HG02973 (cell line): ENCODE data around the gene RUNX2.
"Not testable (repeated sequence)": the region's sequence is repeated elsewhere in the genome, so short reads cannot be mapped to it uniquely, and the experiment has no call there.

ENCODE experiments used
- ATAC-seq: cut with Tn5 transposase; IDR thresholded peaks from one replicate; pipeline ENCODE4 v1.9.1; 2021; ENCODE audit warnings: moderate library complexity; ENCODE audit not compliant: unreplicated experiment

Gene RUNX2

DNA sequence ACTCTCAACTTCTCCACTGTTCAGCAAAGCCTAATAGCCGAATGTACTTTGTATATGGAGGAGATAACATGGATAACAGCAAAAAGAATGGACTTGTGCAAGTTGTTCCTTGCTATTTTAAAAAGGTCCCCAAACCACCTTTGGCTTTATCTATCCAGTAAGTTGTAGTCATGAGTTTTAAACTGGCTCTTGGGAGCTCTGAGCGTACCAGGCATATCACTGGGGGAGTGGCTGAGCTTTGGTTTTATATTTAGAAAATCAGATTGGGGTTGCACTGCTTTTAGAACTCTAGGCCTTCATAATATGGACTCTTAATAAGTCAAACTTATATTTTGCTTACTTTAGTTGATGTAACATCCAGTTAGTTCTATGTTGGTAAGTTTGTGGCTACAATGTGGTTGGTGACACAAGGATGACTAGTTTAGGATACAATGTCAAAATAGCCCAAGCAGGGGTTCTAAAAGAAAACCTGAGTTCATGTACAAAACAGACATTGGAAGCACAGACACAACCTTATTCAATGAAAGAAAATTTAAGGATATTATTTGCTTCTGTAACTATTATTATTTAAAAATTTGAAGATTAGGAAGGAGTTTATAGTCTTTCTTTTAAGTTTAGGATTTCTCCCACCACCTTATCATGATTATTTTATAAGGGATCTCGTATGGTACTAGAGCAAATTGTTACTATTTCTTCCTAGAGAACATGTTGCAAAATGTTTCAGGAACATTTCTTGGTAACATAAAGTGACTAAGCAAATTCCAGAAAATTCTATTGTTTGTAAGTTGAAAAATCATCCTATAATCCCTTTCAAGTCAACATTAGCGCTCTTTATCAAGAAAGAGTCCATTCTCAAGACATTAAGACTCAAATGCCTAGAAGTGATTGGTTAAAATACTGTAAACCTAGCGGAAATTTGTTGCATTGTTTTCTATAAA, 215.4 kb downstream of the RUNX2 start:
- no peak for ATAC-seq

DNA sequence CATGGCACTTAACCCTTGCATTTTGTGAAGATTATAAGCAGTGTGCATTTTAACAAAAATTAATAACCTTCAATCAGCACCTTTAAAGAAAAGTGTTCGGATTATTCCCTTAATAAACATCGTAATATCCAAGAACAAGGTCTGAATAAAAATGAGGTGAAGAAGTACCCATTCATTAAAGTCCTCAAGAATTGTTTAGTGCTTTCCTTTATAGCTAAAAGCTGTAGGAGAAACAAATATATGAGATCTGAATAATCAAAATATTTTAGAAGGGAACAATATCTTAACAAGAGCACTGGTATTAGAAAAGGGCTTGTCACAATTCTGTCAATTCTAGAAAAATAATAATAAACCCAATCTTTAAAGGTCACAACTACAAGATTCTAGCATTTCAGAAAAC, 217.3 kb downstream of the RUNX2 start:
- no peak for ATAC-seq

DNA sequence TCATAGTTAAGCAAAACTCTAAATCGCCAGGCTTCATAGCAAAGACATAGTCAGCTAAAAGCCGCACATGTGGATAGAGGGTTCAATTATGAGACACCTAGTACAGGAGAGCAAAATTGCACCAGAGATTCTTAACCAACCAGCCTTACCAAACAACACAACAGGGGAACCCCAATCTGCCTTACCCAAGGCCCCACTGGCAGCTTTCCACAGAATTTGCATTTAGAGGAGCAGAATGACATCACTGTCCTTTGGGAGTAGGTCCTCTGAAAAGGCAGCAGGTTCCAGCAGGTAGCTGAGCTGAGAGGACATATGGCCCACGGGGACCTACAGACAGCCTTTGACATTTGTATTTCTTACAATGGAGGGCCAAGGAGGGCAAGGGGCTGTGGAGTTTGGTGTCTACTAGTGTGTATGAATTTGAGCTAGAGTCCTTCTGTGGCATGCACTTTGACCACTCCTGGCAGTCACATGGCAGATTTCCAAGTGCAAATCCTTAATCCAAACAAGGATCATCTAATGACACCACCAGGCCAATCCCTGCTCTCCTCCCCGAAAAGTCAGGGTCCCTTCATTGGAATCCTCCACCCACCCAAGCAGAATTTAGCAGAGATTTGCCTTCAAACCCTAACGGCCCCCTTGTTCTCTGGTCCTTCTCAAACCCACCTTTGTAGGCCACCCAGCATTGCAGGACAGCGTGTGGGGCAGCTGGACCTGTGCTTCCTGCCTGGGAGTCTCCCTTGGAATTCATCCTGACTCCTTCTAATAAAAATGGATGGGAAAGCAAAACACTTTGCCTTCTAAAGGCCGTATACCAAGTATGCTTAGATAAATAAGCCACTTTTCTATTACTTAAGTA, 220.8 kb downstream of the RUNX2 start:
- peak; percentile 92 for ATAC-seq

DNA sequence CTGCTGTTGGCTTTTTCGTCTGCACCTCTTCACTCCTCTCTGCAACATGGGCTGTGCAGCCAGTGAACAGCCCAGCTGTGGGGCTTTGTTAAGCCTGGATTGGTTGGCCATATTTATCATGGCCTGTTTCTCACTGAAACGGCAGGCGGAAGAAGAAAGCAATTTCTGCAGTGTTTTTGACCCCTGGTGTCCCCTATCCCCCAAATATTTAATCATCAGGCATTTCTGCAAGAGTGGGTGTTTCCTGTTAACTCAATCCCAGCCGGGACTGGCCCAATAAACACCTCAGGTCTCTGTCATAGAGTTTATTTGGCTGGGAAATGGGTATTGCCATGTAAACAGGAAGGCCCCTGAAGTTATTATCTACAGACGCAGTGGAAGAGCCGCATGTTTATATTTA, 224.4 kb downstream of the RUNX2 start:
- no peak for ATAC-seq

DNA sequence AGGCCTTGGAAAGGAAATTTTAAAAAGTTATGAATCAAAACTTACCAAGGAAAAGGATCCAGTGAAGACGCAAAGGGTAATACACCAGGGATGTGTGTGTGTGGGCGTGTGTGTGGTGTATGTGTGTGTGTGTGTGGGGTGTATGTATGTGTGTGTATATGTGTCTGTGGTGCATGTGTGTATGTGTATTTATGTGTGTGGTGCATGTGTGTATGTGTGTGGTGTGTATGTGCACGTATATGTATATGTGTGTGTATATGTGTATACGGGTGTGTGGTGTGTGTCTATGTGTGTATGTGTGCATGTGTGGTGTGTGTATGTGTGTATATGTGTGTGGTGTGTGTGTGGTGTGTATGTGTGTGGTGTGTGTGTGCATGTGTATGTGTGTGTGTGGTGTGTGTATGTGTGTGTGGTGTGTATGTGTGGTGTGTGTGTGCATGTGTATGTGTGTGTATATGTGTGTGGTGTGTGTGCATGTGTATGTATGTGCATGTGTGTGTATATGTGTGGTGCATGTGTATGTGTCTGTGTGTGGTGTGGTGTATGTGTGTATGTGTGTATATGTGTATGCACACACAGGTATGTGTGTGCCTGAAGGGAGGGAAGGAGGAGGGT, 225.7 kb downstream of the RUNX2 start:
- ATAC-seq = no peak

DNA sequence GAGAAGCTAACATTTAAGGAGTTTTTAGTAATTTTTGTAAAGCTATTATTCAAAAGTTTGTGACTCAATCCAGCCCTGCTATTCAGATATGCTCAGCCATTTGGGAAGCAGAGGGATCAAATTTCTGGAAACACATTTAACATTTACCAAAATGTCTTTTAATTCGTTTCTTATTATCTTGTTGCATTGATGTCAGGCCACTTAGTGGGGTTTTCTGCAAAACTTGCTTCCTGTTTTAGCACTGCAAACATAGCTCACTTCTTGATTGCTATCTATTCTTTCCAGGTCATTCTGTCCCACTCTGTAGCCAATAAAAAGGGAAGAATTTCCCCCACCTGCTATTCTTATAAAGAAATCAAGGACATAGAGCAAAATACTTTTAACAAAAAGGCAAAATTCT, 226.5 kb downstream of the RUNX2 start:
- no peak for ATAC-seq

DNA sequence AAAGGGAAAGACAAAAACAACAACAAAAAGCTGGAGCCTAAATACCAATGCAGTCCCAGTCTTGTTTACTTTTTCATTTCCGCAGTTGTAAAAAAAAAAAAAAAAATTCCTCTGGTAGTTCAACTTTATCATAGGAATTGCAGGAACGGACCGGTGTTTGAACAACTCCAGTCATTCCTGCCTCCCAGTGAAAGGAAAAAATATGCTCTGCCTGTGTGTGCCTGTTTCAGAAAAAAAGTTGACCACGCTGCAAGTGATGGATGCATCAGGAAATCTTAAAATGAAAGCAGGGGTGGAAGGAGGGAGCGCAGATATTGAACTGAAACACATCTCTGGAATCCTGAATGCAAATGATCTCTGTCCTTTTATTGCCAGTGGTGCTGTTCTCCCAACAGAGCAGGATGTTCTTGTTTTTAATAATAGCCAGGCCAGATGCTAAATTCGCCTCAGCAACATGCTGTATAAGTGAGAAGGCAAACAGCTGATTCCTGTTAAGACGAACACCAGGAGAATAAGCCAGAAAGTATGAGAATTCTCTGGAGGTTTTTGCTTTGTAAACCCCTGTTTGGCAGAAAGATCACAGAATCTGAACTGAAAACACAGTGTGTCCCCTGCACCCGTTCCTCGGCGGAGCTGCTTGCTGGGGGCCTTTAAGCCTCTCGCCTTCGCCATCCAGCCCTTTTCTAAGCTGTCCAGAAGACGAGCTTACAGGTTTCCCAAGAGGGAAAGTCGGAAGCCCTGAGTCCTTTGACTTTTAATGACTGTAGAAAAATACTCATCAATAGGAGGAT, 228.0 kb downstream of the RUNX2 start:
- ATAC-seq = no peak

DNA sequence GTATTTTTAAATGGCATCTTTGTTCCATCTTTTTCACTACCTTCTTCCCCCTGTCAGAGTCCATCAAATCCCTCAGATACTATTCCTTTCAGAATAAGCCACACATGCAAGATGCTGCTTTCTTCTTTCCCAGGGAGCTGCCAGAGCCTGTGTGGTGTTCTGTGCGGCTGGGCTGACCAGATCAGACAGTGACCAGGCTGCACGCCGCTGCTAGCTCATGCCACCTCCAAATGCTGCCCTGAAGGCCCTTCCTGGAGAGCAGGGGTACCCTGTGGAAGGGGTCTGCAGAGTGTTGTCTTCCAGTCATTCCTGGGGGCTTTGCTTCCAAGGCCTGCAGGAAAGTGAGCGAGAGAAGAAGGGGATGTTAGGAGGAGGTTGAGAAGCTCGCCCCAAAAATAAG, 228.7 kb downstream of the RUNX2 start:
- no peak for ATAC-seq

DNA sequence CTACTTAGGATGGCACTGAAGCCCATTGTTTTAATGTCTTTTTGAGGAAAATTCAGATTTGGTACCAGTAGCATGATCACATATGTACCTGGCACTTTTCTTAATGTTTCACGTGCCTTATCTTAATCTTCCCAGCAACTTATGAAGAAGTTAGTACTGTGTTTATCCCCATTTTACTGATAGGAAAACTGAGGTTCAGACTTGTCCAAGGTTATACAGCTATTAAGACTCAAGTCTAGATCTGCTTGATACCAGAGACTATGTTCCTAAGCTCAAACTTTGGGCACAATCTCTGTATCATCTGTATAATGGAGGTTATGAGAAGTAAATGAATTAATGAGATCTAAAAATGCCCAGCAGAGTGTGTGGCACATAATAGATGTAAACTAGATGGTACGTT, 229.3 kb downstream of the RUNX2 start:
- no peak for ATAC-seq

DNA sequence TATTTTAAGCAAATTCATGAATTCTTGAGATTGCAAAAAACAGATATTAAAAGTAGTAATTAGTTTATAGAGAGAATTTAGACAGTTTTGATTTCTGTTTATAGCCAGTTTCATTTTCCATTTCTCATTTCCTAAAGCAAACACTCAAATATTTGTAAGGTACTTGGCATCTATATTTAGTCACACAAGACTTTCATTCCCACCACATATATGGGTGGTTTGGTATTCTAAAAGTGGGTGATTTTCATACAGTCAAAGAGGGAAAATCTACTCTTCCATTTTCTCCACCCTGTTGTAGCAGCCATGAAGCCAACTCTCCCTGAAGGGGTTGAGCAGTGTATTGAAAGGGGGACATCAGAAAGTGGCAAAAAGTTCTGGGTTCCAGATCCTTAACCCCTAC, 230.7 kb downstream of the RUNX2 start:
- peak; percentile 56 for ATAC-seq

DNA sequence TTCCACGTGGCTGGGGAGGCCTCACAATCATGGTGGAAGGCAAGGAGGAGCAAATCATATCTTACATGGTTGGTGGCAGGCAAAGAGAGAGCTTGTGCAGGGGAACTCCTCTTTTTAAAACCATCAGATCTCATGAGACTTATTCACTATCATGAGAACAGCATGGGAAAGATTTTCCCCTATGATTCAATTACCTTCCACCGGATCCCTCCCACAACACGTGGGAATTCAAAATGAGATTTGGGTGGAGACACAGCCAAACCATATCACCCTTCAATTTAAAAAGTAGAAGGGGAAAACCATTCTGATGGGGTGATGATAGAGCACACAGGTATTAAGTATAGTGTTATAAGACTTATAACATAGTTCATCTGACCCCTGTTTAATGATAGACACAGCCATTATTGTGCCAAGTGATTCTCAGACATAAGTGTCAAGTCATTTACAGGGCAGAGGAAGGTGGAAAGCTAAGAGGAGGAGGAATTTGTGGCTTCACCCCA, 232.2 kb downstream of the RUNX2 start:
- ATAC-seq = not testable (repeated sequence)

DNA sequence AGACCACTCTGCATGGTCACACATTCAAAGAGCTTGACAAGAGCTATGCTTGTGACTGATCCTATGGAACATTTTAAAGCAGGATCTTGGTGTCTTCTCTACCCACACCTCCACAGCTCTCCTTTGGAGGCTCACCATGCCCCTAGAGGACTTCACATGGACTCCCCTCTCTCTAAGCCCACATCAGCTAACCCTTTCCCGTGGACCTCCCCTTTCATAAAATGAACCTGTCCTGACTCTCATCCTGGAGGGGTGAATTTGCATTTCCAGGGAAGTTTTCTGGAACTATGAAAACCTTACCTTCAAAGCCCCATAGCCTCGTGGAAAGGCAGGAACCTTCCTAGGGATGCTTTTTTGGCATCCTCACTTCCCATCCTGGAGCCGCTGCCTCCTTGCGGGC, 234.0 kb downstream of the RUNX2 start:
- no peak for ATAC-seq

DNA sequence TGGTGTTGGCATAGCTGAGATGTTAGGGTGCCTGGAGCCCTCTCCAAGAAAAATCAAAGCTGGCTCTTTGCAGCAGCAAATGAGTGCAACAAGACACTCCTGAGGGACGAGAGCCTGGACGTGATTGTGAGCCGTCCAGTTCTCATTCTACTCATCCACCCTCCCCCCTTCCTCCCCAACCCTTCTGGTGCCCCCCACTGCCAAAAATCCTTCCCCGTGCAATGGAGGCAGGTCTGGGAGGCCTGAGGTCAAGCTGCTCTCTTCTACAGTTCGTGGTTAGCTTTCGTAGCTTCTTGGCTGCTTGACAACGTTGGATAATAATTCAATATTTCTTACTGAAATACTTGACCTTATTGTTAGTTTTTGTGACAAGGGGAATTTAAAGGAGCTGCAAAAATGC, 234.9 kb downstream of the RUNX2 start:
- ATAC-seq = no peak

DNA sequence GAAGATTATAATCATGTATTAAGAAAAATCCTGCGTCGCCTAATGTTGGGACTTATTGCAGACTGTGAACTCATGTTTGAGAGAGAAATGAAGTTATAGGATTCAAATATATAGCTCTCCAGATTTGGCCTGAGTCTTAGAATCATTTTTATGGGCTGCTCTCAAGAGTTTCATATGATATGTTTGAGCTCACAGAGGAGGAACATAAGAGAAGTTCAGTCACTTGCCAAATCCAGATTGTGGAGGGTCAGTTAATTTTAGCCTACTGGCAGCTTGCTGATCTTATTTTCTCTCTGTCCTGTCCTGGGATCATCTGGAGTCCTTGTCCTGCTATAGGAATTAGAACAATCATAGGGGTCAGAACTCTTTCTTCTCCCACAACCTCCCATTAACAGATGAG, 235.7 kb downstream of the RUNX2 start:
- ATAC-seq = no peak

DNA sequence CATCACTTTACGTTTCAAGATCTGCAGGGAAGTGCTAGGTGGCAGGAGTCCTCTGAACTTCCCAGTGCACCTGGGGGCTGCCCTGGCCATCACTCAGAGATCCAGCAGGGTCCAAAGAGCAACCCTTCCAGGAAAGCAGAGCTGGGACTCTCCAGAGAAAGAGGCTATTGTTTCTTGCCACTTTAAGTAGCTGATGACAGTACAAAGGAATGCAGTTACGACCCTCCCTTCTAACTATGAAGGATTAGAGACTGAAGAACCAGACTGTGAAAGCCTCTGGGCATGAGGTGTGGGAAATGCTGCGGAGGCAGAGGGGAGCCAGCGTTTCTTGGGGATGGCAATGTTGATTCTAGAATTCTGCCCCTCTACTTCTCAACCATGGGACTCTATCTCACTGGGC, 238.8 kb downstream of the RUNX2 start:
- ATAC-seq = no peak

DNA sequence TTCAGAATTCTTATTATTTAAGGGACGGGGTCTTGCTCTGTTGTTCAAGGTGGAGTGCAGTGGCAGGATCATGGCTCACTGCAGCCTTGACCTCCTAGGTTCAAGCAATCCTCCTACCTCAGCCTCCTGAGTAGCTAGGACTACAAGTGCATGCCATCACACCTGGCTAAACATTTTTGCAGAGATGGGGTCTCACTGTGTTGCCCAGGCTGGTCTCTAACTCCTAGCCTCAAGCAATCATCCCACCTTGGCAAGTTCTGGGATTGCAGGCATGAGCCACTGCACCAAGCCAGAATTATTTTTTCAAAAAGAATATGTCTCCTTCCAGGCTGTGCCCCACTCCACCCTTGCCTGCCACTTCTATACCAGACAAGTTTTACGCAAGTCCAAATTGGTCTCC, 239.7 kb downstream of the RUNX2 start:
- no peak for ATAC-seq

DNA sequence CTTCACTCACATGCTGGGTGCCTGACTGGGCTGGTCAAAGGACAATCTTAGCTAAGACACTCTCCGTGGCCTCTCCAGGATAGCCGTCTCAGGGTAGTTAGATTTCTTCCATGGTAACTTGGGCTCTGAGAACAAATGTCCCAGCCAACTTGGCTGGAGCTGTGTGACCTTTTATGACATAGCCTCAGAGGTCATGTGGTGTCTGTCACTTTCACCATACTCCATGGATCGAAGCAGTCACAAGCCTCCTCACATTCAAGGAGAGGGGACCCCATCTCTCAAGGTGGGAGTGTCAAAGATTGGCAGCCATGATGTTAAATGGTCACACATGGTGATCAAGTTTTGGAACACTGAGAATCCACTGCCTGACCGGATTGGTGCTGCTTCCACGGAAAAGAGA, 240.5 kb downstream of the RUNX2 start:
- ATAC-seq = no peak

DNA sequence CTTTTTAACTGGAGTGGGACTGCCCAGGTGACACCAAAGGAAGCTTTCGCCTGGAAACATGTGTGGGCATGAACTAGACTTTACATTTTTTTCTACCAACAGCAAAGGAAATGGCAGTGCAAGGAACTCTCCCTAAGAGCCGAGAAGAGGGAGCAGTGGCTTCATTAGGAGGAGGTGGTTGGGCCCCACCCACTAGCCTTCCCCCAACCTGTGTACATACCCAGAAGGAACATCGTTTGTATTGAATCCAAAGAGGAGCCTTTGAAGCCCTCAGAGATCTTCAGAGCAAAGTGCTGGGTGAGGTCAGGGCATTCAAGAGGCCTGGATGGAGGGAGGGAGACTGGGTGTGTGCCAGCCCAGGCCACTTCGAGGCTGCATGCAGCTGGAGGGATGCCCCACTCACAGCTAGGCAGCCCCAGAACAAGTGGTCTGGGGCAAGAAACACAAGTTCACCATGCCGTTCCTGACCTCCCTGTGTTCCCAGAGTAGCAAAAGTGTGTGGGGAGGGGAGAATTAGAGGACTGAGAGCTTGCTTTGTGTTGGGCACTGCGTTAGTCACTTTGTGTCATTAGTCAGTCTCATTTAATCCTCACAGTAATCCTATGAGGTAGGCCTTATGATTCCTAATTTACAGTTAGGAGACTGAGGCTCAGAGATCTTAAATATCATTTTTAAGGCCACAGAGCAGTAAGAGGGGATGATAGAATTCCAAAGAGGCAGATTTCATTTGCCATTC, 241.2 kb downstream of the RUNX2 start:
- ATAC-seq = no peak

DNA sequence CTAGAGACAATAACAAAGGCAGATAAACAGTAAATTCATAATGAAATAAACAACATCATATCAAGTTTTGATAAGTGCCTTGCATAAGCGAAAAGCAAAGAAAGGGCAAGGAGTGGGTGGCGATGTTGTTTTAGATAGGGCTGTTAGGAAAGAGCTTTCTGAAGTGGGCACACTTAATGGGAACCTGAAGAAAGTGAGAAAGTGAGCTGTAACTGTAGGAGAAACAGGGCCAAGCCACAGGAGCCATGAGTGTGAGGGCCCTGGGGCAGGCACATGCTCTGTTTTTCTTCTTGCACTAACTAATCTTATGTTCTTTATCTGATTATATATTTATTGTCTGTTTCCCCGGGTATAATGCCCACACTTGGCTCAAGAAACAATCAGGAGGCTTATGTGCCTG, 243.0 kb downstream of the RUNX2 start:
- no peak for ATAC-seq

DNA sequence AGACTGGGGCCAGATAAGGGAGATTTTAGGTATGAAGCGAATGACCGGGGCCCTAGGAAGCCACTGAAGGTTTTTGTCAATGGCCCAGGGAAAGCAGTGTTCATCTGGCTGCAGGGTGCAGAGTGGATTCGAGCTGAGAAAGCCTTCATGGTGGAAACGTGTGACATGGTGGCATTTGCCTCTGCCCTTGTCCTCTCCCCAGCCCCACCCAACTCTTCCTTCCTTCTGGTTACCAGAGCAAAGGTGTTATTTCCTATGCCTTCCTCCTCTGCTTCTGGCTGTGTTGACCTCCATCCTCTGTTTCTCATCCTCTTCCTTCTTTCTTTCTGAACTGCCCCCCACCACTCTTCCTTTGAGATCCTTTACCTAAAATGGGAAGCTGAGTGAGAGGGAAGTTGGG, 244.7 kb downstream of the RUNX2 start:
- no peak for ATAC-seq
